Lung (tissue), 12 donors: ENCODE measurements around the gene COBL. TPM values are rescaled to one million over a fixed set of nuclear protein-coding genes. Genes with fewer than 3 reads are reported as not detected.

ENCODE experiments used
- ATAC-seq: fragments of 200-7000 bp; cut with Tn5 transposase; one replicate; pipeline ENCODE4 v1.9.1; 2020; ENCODE audit warnings: moderate number of reproducible peaks; ENCODE audit not compliant: insufficient read depth, low FRiP score
- DNase-seq, 3 donors: peaks; one replicate each; pipeline ENCODE4 v3.0.0-alpha.2; 2013 to 2017
- H3K27ac ChIP-seq, 2 donors: one replicate each; pipeline ENCODE4 v1.5.1; 2013; ENCODE audit warnings: mild to moderate bottlenecking in 2 of 2, moderate library complexity in 2 of 2, control low read depth in 1 of 2, inconsistent platforms in 1 of 2, low read depth in 1 of 2, low read length in 1 of 2
- H3K27me3 ChIP-seq, 3 donors: one replicate each; pipeline ENCODE4 v1.5.1; 2013; ENCODE audit warnings: low read length in 2 of 3; ENCODE audit not compliant: control insufficient read depth in 3 of 3, insufficient read depth in 3 of 3
- H3K36me3 ChIP-seq, 4 donors: one replicate each; pipeline ENCODE4 v1.5.1; 2013; ENCODE audit warnings: low read length in 4 of 4, mild to moderate bottlenecking in 1 of 4, moderate library complexity in 1 of 4; ENCODE audit not compliant: control insufficient read depth in 4 of 4, insufficient read depth in 4 of 4
- H3K4me1 ChIP-seq, 5 donors: one replicate each; pipeline ENCODE4 v1.5.1; 2013; ENCODE audit warnings: low read length in 5 of 5, mild to moderate bottlenecking in 2 of 5, moderate library complexity in 1 of 5; ENCODE audit not compliant: control insufficient read depth in 5 of 5, insufficient read depth in 5 of 5
- H3K4me3 ChIP-seq: one replicate; pipeline ENCODE4 v1.5.1; 2013; ENCODE audit warnings: mild to moderate bottlenecking, control low read depth, moderate library complexity
- H3K9ac ChIP-seq, 2 donors: one replicate each; pipeline ENCODE4 v1.5.1; 2013; ENCODE audit warnings: low read length in 2 of 2, control low read depth in 1 of 2; ENCODE audit not compliant: insufficient read depth in 1 of 2
- H3K9me3 ChIP-seq, 4 donors: one replicate each; pipeline ENCODE4 v1.5.1; 2013; ENCODE audit warnings: low read length in 3 of 4, mild to moderate bottlenecking in 1 of 4, moderate library complexity in 1 of 4; ENCODE audit not compliant: control insufficient read depth in 4 of 4, insufficient read depth in 3 of 4
- CTCF ChIP-seq: IDR thresholded peaks from 2 replicates; pipeline ENCODE4 v1.5.1; 2012; ENCODE audit warnings: mild to moderate bottlenecking; ENCODE audit errors: control extremely low read depth, extremely low read depth
- WGBS, 2 donors: extraction: QIAGEN DNeasy Blood & Tissue Kit; methylation state at CpG; one replicate each; pipeline ENCODE4 v1.1.7; 2013; 5-methylcytosine and 5-hydroxymethylcytosine counted together
- polyA plus RNA-seq, 2 donors: library from polyadenylated mRNA; stranded (reverse); fragments of 200-250 nt; gene quantifications; one replicate each; pipeline ENCODE4 v1.2.1, GENCODE V29; 2013
- total RNA-seq, 2 donors: library from RNA; depleted of rRNA in 1 of 2; stranded (reverse); fragments of >200 nt in 1 of 2; gene quantifications; one replicate each; pipeline ENCODE4 v1.2.1, GENCODE V29; 2014 to 2021
- donor health status: control.
- donor health status: control.
- donor health status: Bipolar disorder and iron deficiency.
- donor health status: healthy.
- donor health status: DM: yes; HTN: yes; CAD: no.

COBL gene
- total and polyA plus RNA-seq, 4 donors, result 6.3 to 38.1 (median 15.0) TPM

- WGBS, 2 donors, result 79 to 89% methylated on average over 10 of the region's 10 CpGs
- DNase-seq, result peak; percentile 40 to 71 (median 43)
- no peaks in the 10 kb centered on the region for H3K36me3 ChIP-seq
- H3K4me1 ChIP-seq, result peaks cover 0 to 19% (median 12%) of the 10 kb centered on the region in 5 donors
- H3K9ac ChIP-seq, result no peak overlapping the region
- peak overlapping the region in 1 of 2 donors; percentile 53 for H3K27ac ChIP-seq
- no peak for TF ChIP-seq CTCF
- peak; percentile 54 for ATAC-seq
- no peaks in the 10 kb centered on the region for H3K9me3 ChIP-seq
- H3K4me3 ChIP-seq, result no peak overlapping the region
- H3K27me3 ChIP-seq, result no peaks in the 10 kb centered on the region
Observed at GRCh38 chr7:51263631-51264484, 52.8 kb downstream of the COBL start.

DNA sequence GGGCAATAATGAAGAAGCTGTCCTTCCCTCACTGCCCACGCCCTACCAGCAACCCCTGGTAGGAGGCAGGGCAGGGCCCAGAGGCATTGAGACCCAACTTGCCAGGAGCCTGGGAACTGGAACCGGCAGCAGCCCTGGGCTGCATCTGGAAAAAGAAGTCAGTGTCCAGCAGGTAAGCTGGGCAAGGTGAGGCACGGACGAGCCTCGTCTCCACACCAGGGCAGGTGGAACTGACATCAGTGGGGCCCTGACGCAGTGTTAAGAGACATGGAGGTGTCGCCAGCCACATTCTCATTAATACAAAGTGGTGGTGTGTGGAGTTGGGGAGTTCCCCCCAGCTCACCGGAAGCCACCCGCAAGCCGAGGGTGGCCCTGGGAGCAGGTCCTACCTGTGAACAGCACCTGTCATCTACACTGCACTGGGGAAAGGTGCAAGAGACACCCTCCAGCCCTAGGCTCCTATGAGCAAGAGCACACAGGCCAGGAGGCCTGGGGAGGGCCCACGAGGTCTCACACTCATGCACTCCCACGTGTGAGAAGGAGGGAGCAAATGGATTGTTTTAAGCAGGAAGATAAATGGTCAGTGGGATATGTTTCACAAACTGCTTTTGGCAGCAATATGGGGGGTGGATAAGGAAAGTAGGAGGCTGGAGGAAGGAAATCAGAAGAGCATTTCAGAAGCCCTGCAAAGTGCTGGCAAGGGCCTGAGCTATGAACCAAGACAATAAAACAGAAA, 53.6 kb downstream of the COBL start:
- ATAC-seq, result peak; percentile 34
- DNase-seq, result peak in 2 of 3 donors; percentile 31 to 64
- no peak for TF ChIP-seq CTCF
- Histone ChIP-seq H3K9me3 (no peaks in the 10 kb centered on the region), H3K27ac (peak overlapping the region; percentile 25 to 27), H3K4me1 (peaks cover 0 to 19% (median 12%) of the 10 kb centered on the region in 5 donors), H3K9ac (no peak overlapping the region), H3K27me3 (no peaks in the 10 kb centered on the region), H3K4me3 (no peak overlapping the region), H3K36me3 (no peaks in the 10 kb centered on the region)
- 87 to 89% methylated on average over 12 of the region's 12 CpGs for WGBS, 2 donors

GRCh38 chr7:51261950-51262795, 54.4 kb downstream of the COBL start:
- DNase-seq (no peak), ATAC-seq (no peak)
- peak overlapping the region; percentile 25 to 27 for H3K27ac ChIP-seq
- H3K4me3 ChIP-seq, result no peak overlapping the region
- no peaks in the 10 kb centered on the region for H3K27me3 ChIP-seq
- no peak for TF ChIP-seq CTCF
- H3K9me3 ChIP-seq, result no peaks in the 10 kb centered on the region
- 64 to 72% methylated on average over 20 of the region's 20 CpGs for WGBS, 2 donors
- H3K4me1 ChIP-seq, result peaks cover 0 to 19% (median 12%) of the 10 kb centered on the region in 5 donors
- H3K36me3 ChIP-seq, result no peaks in the 10 kb centered on the region
- no peak overlapping the region for H3K9ac ChIP-seq
